GM23338 (cell line): ENCODE measurements around the gene PRKD1. TPM values are rescaled to one million over a fixed set of nuclear protein-coding genes. Genes with fewer than 3 reads are reported as not detected.

ENCODE experiments used
- ATAC-seq: fragments of 200-7000 bp; cut with Tn5 transposase; 3 replicates; pipeline ENCODE4 v1.9.1; 2020
- DNase-seq: peaks from one replicate; pipeline ENCODE4 v3.0.0-alpha.2; 2015; ENCODE audit warnings: low spot score
- H2AFZ ChIP-seq: fragments of 200-600 bp; sonication (generic); 2 replicates; pipeline ENCODE4 v1.8.0; 2016; ENCODE audit warnings: antibody characterized with exemption, mild to moderate bottlenecking, moderate library complexity
- H3F3A ChIP-seq: fragments of 200-600 bp; sonication (generic); replicated peaks from 2 replicates; pipeline ENCODE4 v1.8.0; 2017; ENCODE audit warnings: antibody characterized with exemption, mixed run types, low read depth
- H3K27ac ChIP-seq: fragments of 200-600 bp; sonication (generic); 2 replicates; pipeline ENCODE4 v1.6.1; 2016; ENCODE audit warnings: low read depth
- H3K27me3 ChIP-seq: fragments of 200-600 bp; sonication (generic); 2 replicates; pipeline ENCODE4 v1.8.0; 2016; ENCODE audit warnings: mild to moderate bottlenecking, mixed run types, moderate library complexity; ENCODE audit not compliant: insufficient read depth
- H3K36me3 ChIP-seq: fragments of 200-600 bp; sonication (generic); 2 replicates; pipeline ENCODE4 v1.8.0; 2016; ENCODE audit warnings: mild to moderate bottlenecking; ENCODE audit not compliant: insufficient read depth
- H3K4me1 ChIP-seq: fragments of 200-600 bp; sonication (generic); 2 replicates; pipeline ENCODE4 v1.8.0; 2016; ENCODE audit warnings: mild to moderate bottlenecking, moderate library complexity; ENCODE audit not compliant: insufficient read depth
- H3K4me2 ChIP-seq: fragments of 200-600 bp; sonication (generic); 2 replicates; pipeline ENCODE4 v1.7.1; 2017; ENCODE audit warnings: mixed run types
- H3K4me3 ChIP-seq: fragments of 200-600 bp; sonication (generic); 2 replicates; pipeline ENCODE4 v1.6.1; 2016; ENCODE audit warnings: mixed run types
- H3K79me2 ChIP-seq: fragments of 200-600 bp; sonication (generic); replicated peaks from 2 replicates; pipeline ENCODE4 v1.8.0; 2017; ENCODE audit warnings: mild to moderate bottlenecking; ENCODE audit not compliant: insufficient read depth
- H3K9me2 ChIP-seq: fragments of 200-600 bp; sonication (generic); 2 replicates; pipeline ENCODE4 v1.8.0; 2017; ENCODE audit not compliant: insufficient read depth
- H4K20me1 ChIP-seq: fragments of 200-600 bp; sonication (generic); replicated peaks from 2 replicates; pipeline ENCODE4 v1.8.0; 2017; ENCODE audit warnings: mild to moderate bottlenecking; ENCODE audit not compliant: insufficient read depth
- H3K27ac Mint-ChIP-seq: 2 replicates; pipeline ENCODE4 v1.8.0; 2020; ENCODE audit warnings: inconsistent platforms, mild to moderate bottlenecking, moderate library complexity, mixed read lengths
- H3K27me3 Mint-ChIP-seq: 3 replicates; pipeline ENCODE4 v1.8.0; 2022; ENCODE audit warnings: low read depth, mild to moderate bottlenecking, moderate library complexity, mixed read lengths, inconsistent platforms; ENCODE audit not compliant: insufficient read depth, poor library complexity
- H3K36me3 Mint-ChIP-seq: 3 replicates; pipeline ENCODE4 v1.8.0; 2021; ENCODE audit warnings: low read depth, mild to moderate bottlenecking, inconsistent platforms, moderate library complexity, mixed read lengths
- H3K4me1 Mint-ChIP-seq: 3 replicates; pipeline ENCODE4 v1.8.0; 2020; ENCODE audit warnings: mild to moderate bottlenecking, inconsistent platforms, mixed read lengths
- H3K4me3 Mint-ChIP-seq: 3 replicates; pipeline ENCODE4 v1.8.0; 2021; ENCODE audit warnings: moderate library complexity, mild to moderate bottlenecking, inconsistent platforms, mixed read lengths
- H3K9me3 Mint-ChIP-seq: 3 replicates; pipeline ENCODE4 v1.8.0; 2020; ENCODE audit warnings: moderate library complexity, mild to moderate bottlenecking, inconsistent platforms, mixed read lengths
- CREB1 ChIP-seq: fragments of 250-450 bp; sonication (Bioruptor Pico); IDR thresholded peaks from 2 replicates; pipeline ENCODE4 v1.5.0; 2020; ENCODE audit warnings: low read depth, mild to moderate bottlenecking, moderate library complexity
- CTCF ChIP-seq, 2 experiments: fragments of 200-600 bp in 1 of 2; sonication (generic) in 1 of 2; conservative IDR thresholded peaks; 2 replicates each; pipeline versions ENCODE4 v1.5.1 to v1.6.1; 2016 to 2017; ENCODE audit warnings: antibody characterized with exemption in 2 of 2, low read depth in 2 of 2, mild to moderate bottlenecking in 2 of 2, moderate library complexity in 1 of 2
- EZH2 ChIP-seq: fragments of 200-600 bp; sonication (generic); IDR thresholded peaks from one replicate; pipeline ENCODE4 v1.8.0; 2017; ENCODE audit warnings: antibody characterized with exemption, mild to moderate bottlenecking, low read depth; ENCODE audit not compliant: unreplicated experiment
- EZH2phosphoT487 ChIP-seq: fragments of 200-600 bp; sonication (generic); IDR thresholded peaks from one replicate; pipeline ENCODE4 v1.8.1; 2018; ENCODE audit warnings: antibody characterized with exemption; ENCODE audit not compliant: unreplicated experiment
- JUNB ChIP-seq: IDR thresholded peaks from one replicate; pipeline ENCODE4 v1.6.1; 2016; ENCODE audit warnings: antibody characterized with exemption; ENCODE audit not compliant: unreplicated experiment
- NANOG ChIP-seq: IDR thresholded peaks from 2 replicates; pipeline ENCODE4 v1.6.1; 2016; ENCODE audit warnings: antibody characterized with exemption, borderline replicate concordance
- POLR2AphosphoS5 ChIP-seq: IDR thresholded peaks from 2 replicates; pipeline ENCODE4 v1.6.1; 2016; ENCODE audit warnings: antibody characterized with exemption, low read depth
- REST ChIP-seq: IDR thresholded peaks from one replicate; pipeline ENCODE4 v1.6.1; 2018; ENCODE audit warnings: antibody characterized with exemption; ENCODE audit not compliant: unreplicated experiment
- STAT1 ChIP-seq: IDR thresholded peaks from one replicate; pipeline ENCODE4 v1.6.1; 2016; ENCODE audit warnings: antibody characterized with exemption; ENCODE audit not compliant: unreplicated experiment
- ZNF114 ChIP-seq: fragments of 250-450 bp; sonication (Bioruptor Pico); IDR thresholded peaks from 2 replicates; pipeline ENCODE4 v1.5.0; 2020; ENCODE audit warnings: mild to moderate bottlenecking, moderate library complexity
- ZNF331 ChIP-seq: fragments of 250-450 bp; sonication (Bioruptor Pico); IDR thresholded peaks from 2 replicates; pipeline ENCODE4 v1.5.0; 2020; ENCODE audit warnings: low read depth, mild to moderate bottlenecking, moderate library complexity
- ZNF462 ChIP-seq: fragments of 250-450 bp; sonication (Bioruptor Pico); IDR thresholded peaks from 2 replicates; pipeline ENCODE4 v1.5.0; 2020; ENCODE audit warnings: mild to moderate bottlenecking, moderate library complexity
- polyA plus RNA-seq: library from polyadenylated mRNA; unstranded; fragments of >200 nt; fragmentation: Nextera tagmentation; extraction: Ambion mirVana; gene quantifications from 2 replicates; pipeline ENCODE4 v1.2.1, GENCODE V29; 2016
- total RNA-seq: library from RNA; depleted of rRNA; stranded (reverse); fragments of >200 nt; shearing (Covaris generic); gene quantifications from 2 replicates; pipeline ENCODE4 v1.2.3, GENCODE V29; 2014
- TF ChIP-seq, protein P1 (sequence below): IDR thresholded peaks from 2 replicates; pipeline ENCODE4 v1.6.1; 2016; ENCODE audit warnings: antibody characterized with exemption

PRKD1 gene
- total and polyA plus RNA-seq, 2 experiments from 2014 or later = 3.1 to 9.7 TPM

- Histone ChIP-seq H3K27ac (no peak overlapping the region), H3K36me3 (no peaks in the 10 kb centered on the region), H3K79me2 (no peaks in the 10 kb centered on the region), H3K4me3 (no peak overlapping the region), H3F3A (no peaks in the 10 kb centered on the region), H2AFZ (no peak overlapping the region), H3K4me2 (no peak overlapping the region), H3K27me3 (no peaks in the 10 kb centered on the region), H3K4me1 (no peaks in the 10 kb centered on the region), H4K20me1 (no peaks in the 10 kb centered on the region), H3K9me2 (no peaks in the 10 kb centered on the region)
- no peak overlapping the region for H3K4me3 Mint-ChIP-seq
- no peaks in the 10 kb centered on the region for H3K9me3 Mint-ChIP-seq
- no peak overlapping the region; the same call in 1 of the 2 replicates for H3K27ac Mint-ChIP-seq
- no peaks in the 10 kb centered on the region for H3K36me3 Mint-ChIP-seq
- no peaks in the 10 kb centered on the region; the same call in 2 of the 3 replicates for H3K4me1 Mint-ChIP-seq
- TF ChIP-seq STAT1 (no peak), EZH2 (no peak), JUNB (no peak), CTCF (conservative IDR thresholded peaks at IDR 0.05; ENCODE audit: low read depth in 2 of 2) (no peak), EZH2phosphoT487 (no peak), POLR2AphosphoS5 (no peak), ZNF114 (CRISPR knock-in tag) (no peak), ZNF462 (CRISPR knock-in tag) (no peak), CREB1 (no peak), REST (no peak), NANOG (no peak), ZNF331 (CRISPR knock-in tag) (no peak)
- TF ChIP-seq, protein P1, sequence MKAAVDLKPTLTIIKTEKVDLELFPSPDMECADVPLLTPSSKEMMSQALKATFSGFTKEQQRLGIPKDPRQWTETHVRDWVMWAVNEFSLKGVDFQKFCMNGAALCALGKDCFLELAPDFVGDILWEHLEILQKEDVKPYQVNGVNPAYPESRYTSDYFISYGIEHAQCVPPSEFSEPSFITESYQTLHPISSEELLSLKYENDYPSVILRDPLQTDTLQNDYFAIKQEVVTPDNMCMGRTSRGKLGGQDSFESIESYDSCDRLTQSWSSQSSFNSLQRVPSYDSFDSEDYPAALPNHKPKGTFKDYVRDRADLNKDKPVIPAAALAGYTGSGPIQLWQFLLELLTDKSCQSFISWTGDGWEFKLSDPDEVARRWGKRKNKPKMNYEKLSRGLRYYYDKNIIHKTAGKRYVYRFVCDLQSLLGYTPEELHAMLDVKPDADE = no peak
- H3K27me3 Mint-ChIP-seq = no peaks in the 10 kb centered on the region
- ATAC-seq = no peak
- DNase-seq = no peak
Observed at GRCh38 chr14:29829851-29830250, 97.8 kb downstream of the PRKD1 start.
